ENCODE measurements around the gene MSRB1.

The MSRB1 gene

DNA sequence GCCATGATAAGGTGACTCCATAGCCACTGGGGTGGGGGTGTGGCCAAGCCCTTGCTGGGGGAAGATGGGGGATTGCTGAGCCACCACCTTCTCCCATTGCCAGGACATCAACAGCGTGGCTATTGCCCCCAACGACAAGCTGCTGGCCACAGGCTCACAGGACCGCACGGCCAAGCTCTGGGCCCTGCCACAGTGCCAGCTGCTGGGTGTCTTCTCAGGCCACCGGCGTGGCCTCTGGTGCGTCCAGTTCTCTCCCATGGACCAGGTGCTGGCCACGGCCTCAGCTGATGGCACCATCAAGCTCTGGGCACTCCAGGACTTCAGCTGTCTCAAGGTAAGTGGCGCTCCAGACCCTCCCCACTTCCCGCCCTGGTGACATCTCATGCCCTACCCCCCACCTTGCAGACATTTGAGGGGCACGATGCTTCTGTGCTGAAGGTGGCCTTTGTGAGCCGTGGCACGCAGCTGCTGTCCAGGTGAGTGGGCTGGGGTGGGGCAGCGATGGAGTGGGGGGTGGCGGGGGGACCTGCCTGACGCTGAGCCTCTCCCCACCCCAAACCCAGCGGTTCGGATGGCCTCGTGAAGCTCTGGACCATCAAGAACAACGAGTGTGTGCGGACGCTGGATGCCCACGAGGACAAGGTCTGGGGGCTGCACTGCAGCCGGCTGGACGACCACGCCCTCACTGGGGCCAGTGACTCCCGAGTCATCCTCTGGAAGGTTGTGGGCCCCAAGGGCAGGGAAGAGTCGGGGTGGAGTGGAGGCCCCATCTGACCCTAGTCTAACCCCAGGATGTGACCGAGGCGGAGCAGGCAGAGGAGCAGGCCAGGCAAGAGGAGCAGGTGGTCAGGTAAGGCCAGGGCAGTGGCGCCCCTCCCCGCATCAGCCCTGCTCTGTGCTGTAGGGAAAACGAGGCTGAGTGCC lies 34.2 kb upstream of the MSRB1 start:
- no CpG with 5 or more reads among the region's 33 CpGs for WGBS, 2 donors (ENCODE audit: extremely low coverage in 2 of 2, insufficient read length in 2 of 2, insufficient replicate concordance in 1 of 2)

DNA sequence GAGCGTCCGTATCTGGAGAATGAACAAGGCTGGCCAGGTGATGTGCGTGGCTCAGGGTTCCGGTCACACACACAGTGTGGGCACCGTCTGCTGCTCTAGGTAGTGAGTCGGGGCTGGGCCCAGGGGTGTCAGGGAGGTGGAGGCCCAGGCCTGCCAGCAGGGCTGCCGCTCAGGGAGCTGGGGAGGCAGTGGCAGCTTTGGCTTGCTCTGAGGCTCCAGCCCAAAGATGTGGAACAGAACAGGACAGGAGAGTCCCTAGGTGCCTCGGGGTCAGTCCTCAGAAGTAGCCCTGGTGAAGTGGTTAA lies 33.2 kb upstream of the MSRB1 start:
- DNase-seq (ENCODE audit: low spot score): no peak
- Histone ChIP-seq H3K4me2 (ENCODE audit: insufficient read depth, low read length, poor library complexity, severe bottlenecking) (no peak overlapping the region), H4K8ac (ENCODE audit: low read depth, low read length) (no peak overlapping the region), H2AK5ac (ENCODE audit: low read depth, low read length) (no peak overlapping the region), H4K91ac (ENCODE audit: low read depth, low read length, poor library complexity) (no peak overlapping the region), H3K36me3 (replicated peaks in 1 of 2; ENCODE audit: control insufficient read depth in 2 of 2, insufficient read depth in 2 of 2, low read length in 2 of 2) (peaks cover 31 to 47% of the 10 kb centered on the region in 2 donors), H2AFZ (ENCODE audit: low read length) (no peak overlapping the region), H3K18ac (ENCODE audit: low read length) (peak overlapping the region; percentile 13), H3K27me3 (ENCODE audit: control insufficient read depth in 3 of 3, insufficient read depth in 3 of 3, low read depth in 1 of 3, low read length in 3 of 3) (peaks cover 0 to 31% (median 18%) of the 10 kb centered on the region in 3 experiments), H2BK5ac (ENCODE audit: low read length) (no peak overlapping the region), H3K9ac (ENCODE audit: low read depth, low read length, poor library complexity) (no peak overlapping the region), H2BK120ac (ENCODE audit: low read depth, low read length) (no peak overlapping the region), H3K4me1 (ENCODE audit: control insufficient read depth in 2 of 2, insufficient read depth in 1 of 2, low read depth in 1 of 2, low read length in 2 of 2) (peaks cover 2 to 14% of the 10 kb centered on the region in 2 donors), H3K4ac (ENCODE audit: low read length) (no peak overlapping the region), H3K14ac (ENCODE audit: low read length) (no peak overlapping the region), H3K23ac (ENCODE audit: low read depth, low read length, poor library complexity) (no peak overlapping the region), H3K9me3 (replicated peaks in 1 of 2; ENCODE audit: control insufficient read depth in 2 of 2, insufficient read depth in 1 of 2, low read depth in 1 of 2, low read length in 2 of 2) (no peaks in the 10 kb centered on the region), H3K79me1 (ENCODE audit: low read depth, low read length) (peaks cover 22% of the 10 kb centered on the region), H2BK15ac (ENCODE audit: low read length) (no peak overlapping the region), H2BK12ac (ENCODE audit: low read length) (no peak overlapping the region), H3K4me3 (ENCODE audit: low read length in 2 of 2) (no peak overlapping the region), H3K27ac (replicated peaks; ENCODE audit: low read length) (no peak overlapping the region)
- WGBS, 2 donors (ENCODE audit: extremely low coverage in 2 of 2, insufficient read length in 2 of 2, insufficient replicate concordance in 1 of 2): no CpG with 5 or more reads among the region's 8 CpGs

More for the DNA sequence above, 34.2 kb upstream of the MSRB1 start:
- H3K27ac ChIP-seq (replicated peaks; ENCODE audit: low read length): no peak overlapping the region
- peaks cover 0 to 42% (median 18%) of the 10 kb centered on the region in 3 experiments for H3K27me3 ChIP-seq (ENCODE audit: control insufficient read depth in 3 of 3, insufficient read depth in 3 of 3, low read depth in 1 of 3, low read length in 3 of 3)
- H3K79me1 ChIP-seq (ENCODE audit: low read depth, low read length): peaks cover 18% of the 10 kb centered on the region
- no peak overlapping the region for H3K4me3 ChIP-seq (ENCODE audit: low read length in 2 of 2)
- no peak overlapping the region for H3K4me2 ChIP-seq (ENCODE audit: insufficient read depth, low read length, poor library complexity, severe bottlenecking)
- H3K9me3 ChIP-seq (replicated peaks in 1 of 2; ENCODE audit: control insufficient read depth in 2 of 2, insufficient read depth in 1 of 2, low read depth in 1 of 2, low read length in 2 of 2): no peaks in the 10 kb centered on the region
- H2BK12ac ChIP-seq (ENCODE audit: low read length): no peak overlapping the region
- H2BK120ac ChIP-seq (ENCODE audit: low read depth, low read length): no peak overlapping the region
- no peak overlapping the region for H4K91ac ChIP-seq (ENCODE audit: low read depth, low read length, poor library complexity)
- H2AK5ac ChIP-seq (ENCODE audit: low read depth, low read length): no peak overlapping the region
- no peak overlapping the region for H3K4ac ChIP-seq (ENCODE audit: low read length)
- H3K14ac ChIP-seq (ENCODE audit: low read length): no peak overlapping the region
- H2BK5ac ChIP-seq (ENCODE audit: low read length): no peak overlapping the region
- H2BK15ac ChIP-seq (ENCODE audit: low read length): no peak overlapping the region
- no peak for DNase-seq (ENCODE audit: low spot score)
- no peak overlapping the region for H3K18ac ChIP-seq (ENCODE audit: low read length)
- H2AFZ ChIP-seq (ENCODE audit: low read length): no peak overlapping the region
- H4K8ac ChIP-seq (ENCODE audit: low read depth, low read length): no peak overlapping the region
- peaks cover 10 to 23% of the 10 kb centered on the region in 2 donors for H3K4me1 ChIP-seq (ENCODE audit: control insufficient read depth in 2 of 2, insufficient read depth in 1 of 2, low read depth in 1 of 2, low read length in 2 of 2)
- peaks cover 31 to 47% of the 10 kb centered on the region in 2 donors for H3K36me3 ChIP-seq (replicated peaks in 1 of 2; ENCODE audit: control insufficient read depth in 2 of 2, insufficient read depth in 2 of 2, low read length in 2 of 2)
- peak overlapping the region; percentile 50 for H3K9ac ChIP-seq (ENCODE audit: low read depth, low read length, poor library complexity)
- H3K23ac ChIP-seq (ENCODE audit: low read depth, low read length, poor library complexity): peak overlapping the region; percentile 43

DNA sequence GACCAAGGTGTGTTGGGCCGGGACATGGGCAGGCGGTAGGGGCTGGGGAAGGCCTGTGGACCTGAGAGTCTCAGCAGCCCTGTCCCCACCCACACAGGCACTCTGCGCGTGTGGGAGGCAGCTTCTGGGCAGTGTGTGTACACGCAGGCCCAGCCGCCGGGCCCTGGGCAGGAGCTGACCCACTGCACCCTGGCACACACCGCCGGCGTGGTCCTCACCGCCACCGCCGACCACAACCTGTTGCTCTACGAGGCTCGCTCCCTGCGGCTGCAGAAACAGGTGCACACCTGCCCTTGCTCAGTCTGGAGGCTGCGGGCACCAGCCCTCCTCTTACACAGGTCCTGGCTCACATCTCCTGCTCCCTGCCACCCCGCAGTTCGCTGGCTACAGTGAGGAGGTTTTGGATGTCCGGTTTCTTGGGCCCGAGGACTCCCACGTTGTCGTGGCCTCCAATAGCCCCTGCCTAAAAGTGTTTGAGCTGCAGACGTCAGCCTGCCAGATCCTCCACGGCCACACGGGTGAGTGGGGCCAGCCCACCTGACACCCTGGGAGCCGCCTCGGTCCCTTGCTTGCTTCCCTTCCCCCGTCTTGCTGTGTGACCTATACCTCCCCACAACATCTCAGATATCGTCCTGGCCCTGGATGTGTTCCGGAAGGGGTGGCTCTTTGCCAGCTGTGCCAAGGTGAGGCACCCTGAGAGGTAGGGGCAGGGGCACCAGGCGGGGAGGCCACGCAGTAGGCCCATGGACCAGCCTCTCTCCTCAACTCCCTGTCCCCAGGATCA lies 32.6 kb upstream of the MSRB1 start:
- Histone ChIP-seq H3K27me3 (ENCODE audit: control insufficient read depth in 3 of 3, insufficient read depth in 3 of 3, low read depth in 1 of 3, low read length in 3 of 3) (peaks cover 0 to 26% (median 14%) of the 10 kb centered on the region in 3 experiments), H4K91ac (ENCODE audit: low read depth, low read length, poor library complexity) (no peak overlapping the region), H2AK5ac (ENCODE audit: low read depth, low read length) (no peak overlapping the region), H3K9me3 (replicated peaks in 1 of 2; ENCODE audit: control insufficient read depth in 2 of 2, insufficient read depth in 1 of 2, low read depth in 1 of 2, low read length in 2 of 2) (no peaks in the 10 kb centered on the region), H2BK15ac (ENCODE audit: low read length) (no peak overlapping the region), H2BK12ac (ENCODE audit: low read length) (no peak overlapping the region), H3K36me3 (replicated peaks in 1 of 2; ENCODE audit: control insufficient read depth in 2 of 2, insufficient read depth in 2 of 2, low read length in 2 of 2) (peaks cover 31 to 47% of the 10 kb centered on the region in 2 donors), H3K4me3 (ENCODE audit: low read length in 2 of 2) (no peak overlapping the region), H2BK5ac (ENCODE audit: low read length) (no peak overlapping the region), H3K18ac (ENCODE audit: low read length) (peak overlapping the region; percentile 13), H4K8ac (ENCODE audit: low read depth, low read length) (no peak overlapping the region), H3K27ac (replicated peaks; ENCODE audit: low read length) (no peak overlapping the region), H3K4me2 (ENCODE audit: insufficient read depth, low read length, poor library complexity, severe bottlenecking) (no peak overlapping the region), H2AFZ (ENCODE audit: low read length) (no peak overlapping the region), H3K4me1 (ENCODE audit: control insufficient read depth in 2 of 2, insufficient read depth in 1 of 2, low read depth in 1 of 2, low read length in 2 of 2) (peaks cover 2 to 13% of the 10 kb centered on the region in 2 donors), H3K9ac (ENCODE audit: low read depth, low read length, poor library complexity) (no peak overlapping the region), H3K4ac (ENCODE audit: low read length) (no peak overlapping the region), H3K14ac (ENCODE audit: low read length) (no peak overlapping the region), H3K23ac (ENCODE audit: low read depth, low read length, poor library complexity) (peak overlapping the region; percentile 31), H2BK120ac (ENCODE audit: low read depth, low read length) (no peak overlapping the region), H3K79me1 (ENCODE audit: low read depth, low read length) (peaks cover 22% of the 10 kb centered on the region)
- no CpG with 5 or more reads among the region's 33 CpGs for WGBS, 2 donors (ENCODE audit: extremely low coverage in 2 of 2, insufficient read length in 2 of 2, insufficient replicate concordance in 1 of 2)
- no peak for DNase-seq (ENCODE audit: low spot score)
